RCC 7860 (cell line): ENCODE results near the gene TPCN1.

Experiments
- DNase-seq: peaks from one replicate; pipeline ENCODE4 v3.0.0-alpha.2; 2015; ENCODE audit warnings: low spot score
- FAIRE-seq: peaks from 2 replicates; lab custom pipeline; 2012; peaks lifted over from hg19 to GRCh38; lab: Jason Lieb, UNC

The TPCN1 gene

GRCh38 chr12:113221181-113221996 is at the start of gene TPCN1:
Gene TPCN1 (plus strand): TSS chr12:113221464. CDS start chr12:113226853, 5,389 bp downstream.
- DNase-seq (peak; percentile 100), FAIRE-seq (peak; percentile 96)

- no peak for DNase-seq
- FAIRE-seq: no peak
Measured at GRCh38 chr12:113171543-113171942, 49.7 kb upstream of the TPCN1 start.

- no peak for DNase-seq
Measured at GRCh38 chr12:113172185-113172584, 49.1 kb upstream of the TPCN1 start.

GRCh38 chr12:113173081-113173698 is 48.1 kb upstream of the TPCN1 start:
- FAIRE-seq: no peak
- no peak for DNase-seq

More at GRCh38 chr12:113172185-113172584, 49.1 kb upstream of the TPCN1 start:
- no peak for FAIRE-seq

GRCh38 chr12:113174461-113175384 is 46.5 kb upstream of the TPCN1 start:
- FAIRE-seq (no peak), DNase-seq (peak; percentile 27)

- no peak for FAIRE-seq
- no peak for DNase-seq
Measured at GRCh38 chr12:113179023-113179422, 42.2 kb upstream of the TPCN1 start.

- FAIRE-seq (no peak), DNase-seq (no peak)
Measured at GRCh38 chr12:113180333-113180732, 40.9 kb upstream of the TPCN1 start.

- DNase-seq: no peak
Measured at GRCh38 chr12:113181975-113182374, 39.3 kb upstream of the TPCN1 start.

GRCh38 chr12:113183030-113183589 is 38.2 kb upstream of the TPCN1 start:
- no peak for FAIRE-seq
- DNase-seq: no peak

More at GRCh38 chr12:113181975-113182374, 39.3 kb upstream of the TPCN1 start:
- no peak for FAIRE-seq

- FAIRE-seq: no peak
Measured at GRCh38 chr12:113184098-113184899, 37.0 kb upstream of the TPCN1 start.

GRCh38 chr12:113184900-113185179 is 36.4 kb upstream of the TPCN1 start:
- peak; percentile 76 for DNase-seq
- FAIRE-seq: no peak

More at GRCh38 chr12:113184098-113184899, 37.0 kb upstream of the TPCN1 start:
- no peak for DNase-seq

GRCh38 chr12:113185180-113186032 is 35.9 kb upstream of the TPCN1 start, which contains the start of the genes DDX54 and RITA1:
Gene DDX54 (minus strand): TSS chr12:113185478. CDS start chr12:113185451, 27 bp downstream.
Gene RITA1 (plus strand): TSS chr12:113185721. CDS start chr12:113186747, 1,026 bp downstream.
- DNase-seq: peak; percentile 55
- no peak for FAIRE-seq

- DNase-seq (no peak), FAIRE-seq (no peak)
Measured at GRCh38 chr12:113186033-113186365, 35.3 kb upstream of the TPCN1 start.

- FAIRE-seq: no peak
- no peak for DNase-seq
Measured at GRCh38 chr12:113186666-113187325, 34.5 kb upstream of the TPCN1 start.

- no peak for FAIRE-seq
- no peak for DNase-seq
Measured at GRCh38 chr12:113189361-113189760, 31.9 kb upstream of the TPCN1 start.

- FAIRE-seq (no peak), DNase-seq (peak; percentile 4)
Measured at GRCh38 chr12:113190761-113191160, 30.5 kb upstream of the TPCN1 start.

GRCh38 chr12:113191227-113191626 is 30.0 kb upstream of the TPCN1 start:
- FAIRE-seq: no peak
- DNase-seq: no peak

GRCh38 chr12:113194971-113195391 is 26.3 kb upstream of the TPCN1 start:
- DNase-seq: peak; percentile 64

More at GRCh38 chr12:113194971-113195391, 26.3 kb upstream of the TPCN1 start:
- peak; percentile 55 for FAIRE-seq
